ENCODE data around the gene SCN5A. TPM values are rescaled to one million over a fixed set of nuclear protein-coding genes. Genes with fewer than 3 reads are reported as not detected.

SCN5A gene
- 0.76 and 2.9 TPM in 2 replicates for total RNA-seq

DNA sequence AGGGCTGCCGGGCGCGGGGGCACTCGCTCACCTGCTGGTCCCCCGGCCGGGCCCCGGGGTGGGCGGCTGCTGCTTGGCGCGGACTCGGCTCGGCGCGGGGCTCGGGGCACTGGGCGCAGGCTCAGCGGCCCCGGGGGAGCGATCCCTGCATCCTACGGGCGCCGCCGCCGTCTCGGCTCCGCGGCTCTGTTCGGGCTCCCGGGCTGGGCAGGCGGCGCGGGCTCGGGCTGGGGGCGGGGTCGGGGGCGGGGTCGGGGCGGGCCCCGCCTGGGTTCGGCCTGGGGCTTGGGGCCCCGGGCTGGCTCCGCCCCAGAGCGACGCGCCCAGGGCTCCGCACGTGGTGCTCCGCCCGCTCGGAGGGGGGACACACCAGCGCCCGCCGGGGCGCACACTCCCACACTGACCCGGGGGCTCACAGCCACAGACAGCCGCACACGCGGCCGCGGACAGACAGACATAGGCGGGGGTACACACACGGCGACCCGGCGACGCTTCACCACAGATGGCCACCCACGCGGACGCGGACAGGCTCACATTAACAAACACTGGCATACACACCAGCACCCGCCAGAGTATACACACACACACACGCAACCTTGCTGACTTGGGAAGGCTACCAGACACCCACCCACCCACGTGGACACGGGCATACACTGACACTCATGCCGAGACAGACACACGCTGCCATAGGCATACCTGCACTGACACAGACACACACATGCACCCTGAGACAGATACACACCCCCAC, at the start of gene SCN5A:
Gene SCN5A (minus strand): TSS at position 188 of the 748 bp plus-strand sequence. CDS start 16,380 bp downstream, outside the sequence.

Other genes with a start within 250 kb of the SCN5A start
- 4.4 and 5.7 TPM in 2 replicates for gene ACVR2B, start 195.8 kb downstream of the SCN5A start, total RNA-seq
- gene EXOG, start 153.3 kb downstream of the SCN5A start, total RNA-seq = 4.7 and 5.3 TPM in 2 replicates
- gene SCN10A, start 166.5 kb upstream of the SCN5A start, total RNA-seq = not detected in 2 replicates